ENCODE data around the gene OR14A16. TPM values are rescaled to one million over a fixed set of nuclear protein-coding genes. Genes with fewer than 3 reads are reported as not detected.

Gene OR14A16
- total and polyA plus RNA-seq, 3 donors from 2014 or later: 0.62 TPM; not detected in 2

- H3K36me3 ChIP-seq (ENCODE audit: low read depth, missing control alignments): no peaks in the 10 kb centered on the region
- WGBS, 2 donors: 65 to 67% methylated on average over 13 of the region's 13 CpGs
- H3K27me3 ChIP-seq: no peaks in the 10 kb centered on the region
- no peaks in the 10 kb centered on the region for H3K9me3 ChIP-seq
- no peak overlapping the region for H3K4me3 ChIP-seq
- TF ChIP-seq POLR2A (IDR thresholded peaks at IDR 0.05): no peak
- TF ChIP-seq, protein P1, sequence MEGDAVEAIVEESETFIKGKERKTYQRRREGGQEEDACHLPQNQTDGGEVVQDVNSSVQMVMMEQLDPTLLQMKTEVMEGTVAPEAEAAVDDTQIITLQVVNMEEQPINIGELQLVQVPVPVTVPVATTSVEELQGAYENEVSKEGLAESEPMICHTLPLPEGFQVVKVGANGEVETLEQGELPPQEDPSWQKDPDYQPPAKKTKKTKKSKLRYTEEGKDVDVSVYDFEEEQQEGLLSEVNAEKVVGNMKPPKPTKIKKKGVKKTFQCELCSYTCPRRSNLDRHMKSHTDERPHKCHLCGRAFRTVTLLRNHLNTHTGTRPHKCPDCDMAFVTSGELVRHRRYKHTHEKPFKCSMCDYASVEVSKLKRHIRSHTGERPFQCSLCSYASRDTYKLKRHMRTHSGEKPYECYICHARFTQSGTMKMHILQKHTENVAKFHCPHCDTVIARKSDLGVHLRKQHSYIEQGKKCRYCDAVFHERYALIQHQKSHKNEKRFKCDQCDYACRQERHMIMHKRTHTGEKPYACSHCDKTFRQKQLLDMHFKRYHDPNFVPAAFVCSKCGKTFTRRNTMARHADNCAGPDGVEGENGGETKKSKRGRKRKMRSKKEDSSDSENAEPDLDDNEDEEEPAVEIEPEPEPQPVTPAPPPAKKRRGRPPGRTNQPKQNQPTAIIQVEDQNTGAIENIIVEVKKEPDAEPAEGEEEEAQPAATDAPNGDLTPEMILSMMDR (IDR thresholded peaks at IDR 0.05): no peak
- no peaks in the 10 kb centered on the region for H3K4me1 ChIP-seq
- H3K27ac ChIP-seq: no peak overlapping the region
- intact Hi-C loops (cut with DNase I; ENCODE audit: low total_unique reads): no loop called here
- DNase-seq: no peak
Measured at GRCh38 chr1:247825362-247825761, 1.4 kb upstream of the OR14A16 start.

GRCh38 chr1:247822060-247822459 is 1.9 kb downstream of the OR14A16 start:
- no peaks in the 10 kb centered on the region for H3K9me3 ChIP-seq
- H3K36me3 ChIP-seq (ENCODE audit: low read depth, missing control alignments): no peaks in the 10 kb centered on the region
- TF ChIP-seq, protein P1 (IDR thresholded peaks at IDR 0.05): no peak
- no peak for TF ChIP-seq POLR2A (IDR thresholded peaks at IDR 0.05)
- no peak overlapping the region for H3K27ac ChIP-seq
- H3K27me3 ChIP-seq: no peaks in the 10 kb centered on the region
- intact Hi-C loops (cut with DNase I; ENCODE audit: low total_unique reads): no loop called here
- no peaks in the 10 kb centered on the region for H3K4me1 ChIP-seq
- no peak for DNase-seq
- 57 to 71% methylated on average over 2 of the region's 2 CpGs for WGBS, 2 donors
- no peak overlapping the region for H3K4me3 ChIP-seq

DNA sequence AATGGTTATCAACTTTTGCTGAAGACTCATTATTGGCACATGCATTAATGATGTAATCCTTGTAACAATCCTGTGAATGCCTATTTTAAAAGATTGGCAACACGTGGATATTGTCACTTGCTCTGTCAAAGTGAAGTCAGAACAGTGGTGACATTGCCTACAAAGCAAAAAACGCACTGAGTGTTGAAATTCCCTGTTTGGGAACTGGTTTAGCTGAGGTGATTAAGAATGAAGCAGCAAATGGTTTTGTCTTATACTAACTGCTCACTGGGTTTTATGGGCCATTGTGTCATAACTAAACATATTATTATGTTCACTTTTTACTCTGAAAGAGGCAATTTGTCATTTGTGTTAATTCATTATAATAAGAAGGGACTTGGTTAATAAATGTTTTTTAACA is 11.3 kb downstream of the OR14A16 start:
- H3K27ac ChIP-seq: no peak overlapping the region
- intact Hi-C loops (cut with DNase I; ENCODE audit: low total_unique reads): no loop called here
- no peak for DNase-seq
- no peaks in the 10 kb centered on the region for H3K36me3 ChIP-seq (ENCODE audit: low read depth, missing control alignments)
- H3K4me1 ChIP-seq: no peaks in the 10 kb centered on the region
- no peak for TF ChIP-seq POLR2A (IDR thresholded peaks at IDR 0.05)
- TF ChIP-seq, protein P1 (IDR thresholded peaks at IDR 0.05): no peak
- H3K27me3 ChIP-seq: no peaks in the 10 kb centered on the region
- H3K4me3 ChIP-seq: no peak overlapping the region
- 64 to 82% methylated on average over 2 of the region's 2 CpGs for WGBS, 2 donors
- H3K9me3 ChIP-seq: no peaks in the 10 kb centered on the region

DNA sequence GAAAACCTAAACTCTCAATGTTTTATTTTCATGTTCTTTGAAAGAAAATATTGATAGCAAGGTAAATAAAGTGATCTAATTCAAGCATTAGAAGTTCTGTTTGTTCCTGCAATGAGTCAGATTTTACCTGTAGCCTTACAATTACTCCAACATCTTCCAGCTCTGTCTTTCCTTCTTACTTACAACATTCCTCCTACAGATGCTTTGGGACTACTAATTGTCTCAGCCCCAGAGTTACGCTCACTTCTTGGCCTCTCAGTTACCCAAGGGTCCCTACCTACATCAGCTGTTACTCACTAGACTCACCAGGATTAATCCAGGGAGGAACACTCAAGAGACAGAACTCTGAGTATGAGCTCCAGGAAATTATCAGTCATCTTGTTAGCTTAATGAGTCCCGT is 26.4 kb downstream of the OR14A16 start:
- H3K9me3 ChIP-seq: no peaks in the 10 kb centered on the region
- TF ChIP-seq, protein P1 (IDR thresholded peaks at IDR 0.05): no peak
- no peak for TF ChIP-seq POLR2A (IDR thresholded peaks at IDR 0.05)
- no peak overlapping the region for H3K27ac ChIP-seq
- no peak for DNase-seq
- no peaks in the 10 kb centered on the region for H3K4me1 ChIP-seq
- H3K27me3 ChIP-seq: no peaks in the 10 kb centered on the region
- no peak overlapping the region for H3K4me3 ChIP-seq
- WGBS, 2 donors: 37 to 40% methylated on average over 2 of the region's 2 CpGs
- intact Hi-C loops (cut with DNase I; ENCODE audit: low total_unique reads): no loop called here
- H3K36me3 ChIP-seq (ENCODE audit: low read depth, missing control alignments): no peaks in the 10 kb centered on the region

DNA sequence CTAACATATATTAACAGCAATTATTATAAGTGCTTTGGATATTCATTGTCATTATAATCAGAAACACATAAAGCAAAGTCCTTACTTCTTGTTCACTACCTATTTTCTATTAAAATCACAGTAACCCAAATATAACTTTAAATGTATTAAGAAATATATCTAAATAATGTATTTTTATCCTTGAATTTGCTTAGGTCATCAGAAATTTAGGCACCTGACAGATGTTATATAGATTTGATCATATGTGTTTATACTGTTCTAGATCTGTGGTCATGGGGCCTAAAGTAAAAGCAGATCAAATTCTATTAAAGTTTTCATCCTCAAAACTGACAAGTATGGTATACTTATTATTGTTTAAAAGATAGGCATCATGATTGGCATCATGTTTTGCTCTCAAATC is 54.3 kb downstream of the OR14A16 start:
- Histone ChIP-seq H3K36me3 (ENCODE audit: low read depth, missing control alignments) (no peaks in the 10 kb centered on the region), H3K4me1 (no peaks in the 10 kb centered on the region), H3K27ac (no peak overlapping the region), H3K9me3 (no peaks in the 10 kb centered on the region), H3K4me3 (no peak overlapping the region), H3K27me3 (no peaks in the 10 kb centered on the region)
- no peak for TF ChIP-seq POLR2A (IDR thresholded peaks at IDR 0.05)
- TF ChIP-seq, protein P1 (IDR thresholded peaks at IDR 0.05): no peak
- intact Hi-C loops (cut with DNase I; ENCODE audit: low total_unique reads): no loop called here
- no peak for DNase-seq
